ENCODE data around the gene ME3.

Gene ME3

GRCh38 chr11:86416494-86416893 lies 255.9 kb downstream of the ME3 start:
- DNase-seq, result no peak

GRCh38 chr11:86415026-86415425 lies 257.4 kb downstream of the ME3 start:
- DNase-seq, result no peak

GRCh38 chr11:86414032-86414431 lies 258.4 kb downstream of the ME3 start:
- DNase-seq, result no peak

- no peak for DNase-seq
These were observed 263.6 kb downstream of the ME3 start for GRCh38 chr11:86408845-86409244.

- DNase-seq, result no peak
These were observed 269.0 kb downstream of the ME3 start for GRCh38 chr11:86403458-86403857.

- no peak for DNase-seq
These were observed 274.3 kb downstream of the ME3 start for GRCh38 chr11:86398106-86398505.

GRCh38 chr11:86397351-86397750 lies 275.1 kb downstream of the ME3 start:
- DNase-seq, result no peak

GRCh38 chr11:86396396-86396795 lies 276.0 kb downstream of the ME3 start:
- no peak for DNase-seq

GRCh38 chr11:86395061-86395551 lies 277.3 kb downstream of the ME3 start:
- no peak for DNase-seq
